CD4-positive, alpha-beta memory T cell (primary cell): ENCODE results near the gene MOB4. TPM values are rescaled to one million over a fixed set of nuclear protein-coding genes. Genes with fewer than 3 reads are reported as not detected.
A peak's percentile ranks its signal among the peaks of the same experiment; 100 is the strongest.

Experiments used
- CTCF ChIA-PET: fragments of 350-600 bp; sonication (Branson Sonifier 250); formaldehyde crosslinking; loops from one replicate; lab custom pipeline; 2021; ENCODE audit warnings: inconsistent platforms; ENCODE audit not compliant: partially characterized antibody; lab: Charles Lee
- POLR2A ChIA-PET: fragments of 350-600 bp; sonication (Branson Sonifier 250); formaldehyde crosslinking; loops from one replicate; lab custom pipeline; 2021; ENCODE audit not compliant: partially characterized antibody; lab: Charles Lee
- DNase-seq, 5 donors: peaks; one replicate each; pipeline versions ENCODE4 v3.0.0 to v3.0.0-alpha.2; 2020 to 2022; ENCODE audit warnings: mixed read lengths in 1 of 5
- H3K27ac ChIP-seq: one replicate; pipeline ENCODE4 v1.7.0; 2013; ENCODE audit warnings: low read depth, low read length
- H3K27me3 ChIP-seq: 2 replicates; pipeline ENCODE4 v1.7.0; 2013; ENCODE audit warnings: mild to moderate bottlenecking, low read length, moderate library complexity; ENCODE audit not compliant: insufficient read depth
- H3K36me3 ChIP-seq: 2 replicates; pipeline ENCODE4 v1.7.0; 2013; ENCODE audit warnings: mild to moderate bottlenecking, low read length, moderate library complexity; ENCODE audit not compliant: insufficient read depth
- H3K4me1 ChIP-seq: 2 replicates; pipeline ENCODE4 v1.7.0; 2013; ENCODE audit warnings: mild to moderate bottlenecking, low read length, moderate library complexity; ENCODE audit not compliant: insufficient read depth
- H3K4me3 ChIP-seq, 2 donors: one replicate each; pipeline ENCODE4 v1.7.0; 2013; ENCODE audit warnings: low read length in 2 of 2, mild to moderate bottlenecking in 1 of 2
- H3K9me3 ChIP-seq, 2 donors: one replicate each; pipeline ENCODE4 v1.7.0; 2013; ENCODE audit warnings: low read length in 2 of 2, control low read depth in 1 of 2; ENCODE audit not compliant: control insufficient read depth in 1 of 2
- H3K27ac Mint-ChIP-seq, 7 donors: one replicate each; pipeline ENCODE4 v1.8.0; 2020 to 2021; ENCODE audit warnings: mixed read lengths in 7 of 7, mild to moderate bottlenecking in 6 of 7, inconsistent platforms in 3 of 7, moderate library complexity in 3 of 7
- H3K27me3 Mint-ChIP-seq, 2 donors: one replicate each; pipeline ENCODE4 v1.8.0; 2020 to 2021; ENCODE audit warnings: mixed read lengths in 2 of 2
- H3K36me3 Mint-ChIP-seq, 2 donors: one replicate each; pipeline ENCODE4 v1.8.0; 2020 to 2021; ENCODE audit warnings: mixed read lengths in 2 of 2, inconsistent platforms in 1 of 2, mild to moderate bottlenecking in 1 of 2
- H3K4me1 Mint-ChIP-seq, 4 donors: one replicate each; pipeline ENCODE4 v1.8.0; 2020 to 2021; ENCODE audit warnings: mixed read lengths in 4 of 4, mild to moderate bottlenecking in 1 of 4
- H3K4me3 Mint-ChIP-seq, 8 donors: one replicate each; pipeline ENCODE4 v1.8.0; 2020 to 2021; ENCODE audit warnings: mixed read lengths in 8 of 8, mild to moderate bottlenecking in 7 of 8, moderate library complexity in 6 of 8, inconsistent platforms in 3 of 8
- H3K9me3 Mint-ChIP-seq, 8 donors: one replicate each; pipeline ENCODE4 v1.8.0; 2020 to 2021; ENCODE audit warnings: mixed read lengths in 8 of 8, mild to moderate bottlenecking in 5 of 8, inconsistent platforms in 3 of 8, moderate library complexity in 1 of 8
- intact Hi-C: fragments of 100-400 bp; cut with micrococcal nuclease; formaldehyde crosslinking; loops from one replicate; pipeline ENCODE4 v1.15.1; 2023
- polyA plus RNA-seq, 2 donors: library from polyadenylated mRNA; unstranded; fragments of 300-500 nt; fragmentation: Illumina TruSeq; gene quantifications; one replicate each; pipeline ENCODE4 v1.2.3, GENCODE V29; 2021
- total RNA-seq, 2 experiments: library from RNA; stranded (reverse); gene quantifications; one replicate each; pipeline ENCODE4 v1.2.3, GENCODE V29; 2021

MOB4 gene
- total and polyA plus RNA-seq, 4 experiments from 2014 or later, result 20.2 to 50.6 (median 25.9) TPM

DNA sequence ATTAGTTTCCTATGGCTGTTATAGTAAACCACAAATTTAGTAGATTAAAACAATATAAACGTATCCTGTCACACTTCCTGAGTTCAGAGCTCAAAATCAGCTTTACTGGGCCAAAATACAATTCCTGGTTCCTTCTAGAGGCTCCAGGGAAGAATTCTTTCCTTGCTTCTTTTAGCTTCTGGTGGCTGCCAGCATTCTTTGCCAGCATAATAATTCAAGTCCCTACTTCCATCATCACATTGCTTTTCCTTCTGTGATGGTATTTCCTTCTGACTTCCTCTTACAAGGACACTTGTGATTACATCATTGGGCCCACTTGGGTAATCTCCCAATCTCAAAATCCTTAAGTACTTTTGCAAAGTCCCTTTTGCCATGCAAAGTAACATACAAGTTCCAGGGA is 40.6 kb downstream of the MOB4 start:
- H3K4me3 ChIP-seq, result no peak overlapping the region
- H3K27ac Mint-ChIP-seq, result peak overlapping the region in 5 of 7 donors; percentile 3 to 84 (median 68)
- no peaks in the 10 kb centered on the region for H3K4me1 ChIP-seq
- peaks cover 23 to 32% of the 10 kb centered on the region in 2 donors for H3K36me3 Mint-ChIP-seq
- intact Hi-C loops, result no loop called here
- peaks cover 0 to 1% (median 0%) of the 10 kb centered on the region in 4 donors for H3K4me1 Mint-ChIP-seq
- H3K27me3 Mint-ChIP-seq, result no peaks in the 10 kb centered on the region
- DNase-seq, result no peak
- H3K36me3 ChIP-seq, result peaks cover 5% of the 10 kb centered on the region
- CTCF ChIA-PET, result no interaction called here
- POLR2A ChIA-PET, result no interaction called here
- no peak overlapping the region for H3K27ac ChIP-seq
- no peaks in the 10 kb centered on the region for H3K27me3 ChIP-seq
- H3K9me3 Mint-ChIP-seq, result no peaks in the 10 kb centered on the region
- H3K4me3 Mint-ChIP-seq, result no peak overlapping the region
- H3K9me3 ChIP-seq, result no peaks in the 10 kb centered on the region

DNA sequence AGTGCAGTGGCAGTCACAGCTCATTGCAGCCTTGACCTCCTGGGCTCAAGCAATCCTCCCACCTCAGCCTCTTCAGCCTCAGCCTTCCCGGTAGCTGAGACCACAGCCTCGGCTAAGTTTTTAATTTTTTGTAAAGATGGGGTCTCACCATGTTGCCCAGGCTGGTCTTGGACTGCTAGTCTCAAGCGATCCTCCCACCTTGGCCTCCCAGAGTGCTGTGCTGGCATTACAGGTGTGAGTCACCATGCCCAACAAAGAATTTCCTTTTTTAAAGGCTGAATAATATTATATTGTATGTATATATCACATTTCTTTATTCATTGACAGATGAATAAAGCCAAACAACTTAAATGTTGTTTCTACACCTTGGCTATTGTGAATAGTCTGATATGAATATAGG is 42.5 kb downstream of the MOB4 start:
- DNase-seq, result no peak
- H3K27ac ChIP-seq, result no peak overlapping the region
- no peak overlapping the region for H3K4me3 ChIP-seq
- peak overlapping the region in 1 of 7 donors; percentile 29 for H3K27ac Mint-ChIP-seq
- H3K4me1 ChIP-seq, result no peaks in the 10 kb centered on the region
- ChIA-PET CTCF (interaction anchor here (0.6 kb wide), 1 partner anchor 20 kb away, joined by 3 read pairs; no protein-coding TSS in a partner anchor), POLR2A (no interaction called here)
- peaks cover 0 to 1% (median 0%) of the 10 kb centered on the region in 4 donors for H3K4me1 Mint-ChIP-seq
- no peaks in the 10 kb centered on the region for H3K9me3 Mint-ChIP-seq
- intact Hi-C loops, result no loop called here
- peaks cover 16 to 20% of the 10 kb centered on the region in 2 donors for H3K36me3 Mint-ChIP-seq
- H3K27me3 Mint-ChIP-seq, result no peaks in the 10 kb centered on the region
- no peaks in the 10 kb centered on the region for H3K36me3 ChIP-seq
- no peaks in the 10 kb centered on the region for H3K27me3 ChIP-seq
- no peak overlapping the region for H3K4me3 Mint-ChIP-seq
- no peaks in the 10 kb centered on the region for H3K9me3 ChIP-seq

DNA sequence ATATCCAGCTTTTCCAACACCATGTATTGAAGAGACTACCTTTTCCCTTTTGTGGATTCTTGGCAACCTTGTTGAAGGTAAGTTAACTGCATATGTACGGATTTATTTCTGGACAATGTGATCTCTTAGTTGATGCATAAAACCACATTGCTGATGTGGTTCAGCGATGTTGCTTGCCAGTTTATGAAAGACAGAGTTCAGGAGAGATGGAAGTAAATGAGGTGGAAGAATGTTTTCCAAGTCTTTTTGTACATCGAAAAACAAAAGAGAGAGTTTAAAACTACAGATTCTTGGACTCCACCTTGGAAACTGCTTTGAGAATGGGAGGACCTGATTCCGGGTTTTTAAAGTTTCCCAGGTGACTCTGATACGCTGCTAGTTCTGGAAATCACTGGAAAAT is 43.8 kb downstream of the MOB4 start:
- no peaks in the 10 kb centered on the region for H3K4me1 ChIP-seq
- ChIA-PET CTCF (no interaction called here), POLR2A (no interaction called here)
- H3K4me3 Mint-ChIP-seq, result no peak overlapping the region
- no peak overlapping the region for H3K4me3 ChIP-seq
- no peaks in the 10 kb centered on the region for H3K27me3 Mint-ChIP-seq
- H3K4me1 Mint-ChIP-seq, result peaks cover 0 to 9% (median 2%) of the 10 kb centered on the region in 4 donors
- H3K36me3 ChIP-seq, result no peaks in the 10 kb centered on the region
- intact Hi-C loops, result no loop called here
- peaks cover 0 to 3% (median 0%) of the 10 kb centered on the region in 8 donors for H3K9me3 Mint-ChIP-seq
- H3K27ac Mint-ChIP-seq, result peak overlapping the region in 1 of 7 donors; percentile 62
- DNase-seq, result no peak
- H3K27ac ChIP-seq, result no peak overlapping the region
- H3K27me3 ChIP-seq, result no peaks in the 10 kb centered on the region
- peaks cover 22 to 26% of the 10 kb centered on the region in 2 donors for H3K36me3 Mint-ChIP-seq
- no peaks in the 10 kb centered on the region for H3K9me3 ChIP-seq

DNA sequence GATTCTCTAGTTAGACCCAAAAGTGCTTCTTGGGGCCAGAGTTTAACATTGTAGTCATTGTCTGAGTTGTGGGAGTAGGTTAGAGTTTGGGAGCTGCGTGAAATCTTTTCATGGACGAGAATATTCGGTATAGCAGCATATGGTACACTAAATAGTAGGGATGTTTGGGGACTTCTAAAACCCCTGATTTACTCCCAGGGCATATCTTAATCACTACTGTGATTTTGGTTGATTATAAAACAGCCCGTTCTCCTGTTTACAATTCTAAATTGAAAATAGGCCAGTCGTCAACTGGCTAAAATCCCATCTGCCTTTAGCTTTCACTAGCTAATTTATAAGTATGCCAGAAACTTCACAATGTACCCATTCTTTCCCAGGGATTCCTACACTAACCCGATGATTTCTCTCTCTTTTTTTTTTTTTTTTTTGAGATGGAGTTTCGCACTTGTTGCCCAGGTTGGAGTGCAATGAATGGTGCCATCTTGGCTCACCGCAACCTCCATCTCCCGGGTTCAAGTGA is 44.3 kb downstream of the MOB4 start:
- CTCF ChIA-PET, result interaction anchor here (0.7 kb wide), 1 partner anchor 712 kb away, joined by 3 read pairs; no protein-coding TSS in a partner anchor
- no peak overlapping the region for H3K4me3 ChIP-seq
- Mint-ChIP-seq H3K36me3 (peaks cover 22 to 31% of the 10 kb centered on the region in 2 donors), H3K4me1 (peaks cover 2 to 13% (median 3%) of the 10 kb centered on the region in 4 donors), H3K27ac (peak overlapping the region in 1 of 7 donors; percentile 61), H3K4me3 (no peak overlapping the region), H3K27me3 (no peaks in the 10 kb centered on the region), H3K9me3 (peaks cover 0 to 3% (median 0%) of the 10 kb centered on the region in 8 donors)
- H3K9me3 ChIP-seq, result no peaks in the 10 kb centered on the region
- no peak overlapping the region for H3K27ac ChIP-seq
- intact Hi-C loops, result no loop called here
- H3K27me3 ChIP-seq, result no peaks in the 10 kb centered on the region
- no peaks in the 10 kb centered on the region for H3K36me3 ChIP-seq
- no peak for DNase-seq
- POLR2A ChIA-PET, result no interaction called here
- H3K4me1 ChIP-seq, result no peaks in the 10 kb centered on the region

DNA sequence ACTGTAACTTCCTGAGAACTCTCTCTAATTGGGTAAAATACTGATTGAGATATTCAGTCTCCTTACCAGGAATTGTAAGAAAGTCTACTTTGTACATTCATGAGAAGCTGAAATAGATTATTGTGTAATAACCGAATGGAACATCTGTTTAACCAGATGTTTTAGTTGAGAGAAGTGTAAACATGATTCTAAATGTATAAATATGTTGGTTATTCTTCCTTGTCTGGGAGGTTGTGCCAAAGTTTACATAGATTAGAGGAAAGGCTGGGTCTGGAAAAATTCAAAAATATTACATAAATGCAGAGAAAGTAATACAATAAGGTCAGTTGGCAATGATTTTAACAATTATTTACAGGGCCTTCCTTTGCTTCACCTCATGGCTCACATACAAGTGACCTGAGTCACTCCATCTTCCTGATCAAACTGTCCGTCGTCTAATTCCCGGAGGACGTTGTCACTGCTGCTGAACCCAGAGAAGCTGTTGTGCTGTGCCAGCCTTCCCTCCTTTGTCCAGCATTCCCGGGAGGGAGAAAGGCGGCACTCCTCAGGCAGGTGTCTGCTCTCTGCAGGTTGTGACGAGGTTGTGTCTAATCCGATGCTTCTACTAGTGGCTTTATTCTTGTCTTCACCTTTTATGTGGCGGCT is 55.9 kb downstream of the MOB4 start:
- no peak overlapping the region for H3K27ac ChIP-seq
- no peak for DNase-seq
- intact Hi-C loops, result no loop called here
- CTCF ChIA-PET, result no interaction called here
- H3K36me3 Mint-ChIP-seq, result peaks cover 11 to 28% of the 10 kb centered on the region in 2 donors
- H3K27ac Mint-ChIP-seq, result peak overlapping the region in 1 of 7 donors; percentile 37
- H3K36me3 ChIP-seq, result no peaks in the 10 kb centered on the region
- no peak overlapping the region for H3K4me3 Mint-ChIP-seq
- no peaks in the 10 kb centered on the region for H3K9me3 ChIP-seq
- H3K27me3 ChIP-seq, result no peaks in the 10 kb centered on the region
- H3K4me1 ChIP-seq, result no peaks in the 10 kb centered on the region
- POLR2A ChIA-PET, result no interaction called here
- H3K4me3 ChIP-seq, result no peak overlapping the region
- no peaks in the 10 kb centered on the region for H3K4me1 Mint-ChIP-seq
- H3K9me3 Mint-ChIP-seq, result peaks cover 0 to 28% (median 20%) of the 10 kb centered on the region in 8 donors
- no peaks in the 10 kb centered on the region for H3K27me3 Mint-ChIP-seq

DNA sequence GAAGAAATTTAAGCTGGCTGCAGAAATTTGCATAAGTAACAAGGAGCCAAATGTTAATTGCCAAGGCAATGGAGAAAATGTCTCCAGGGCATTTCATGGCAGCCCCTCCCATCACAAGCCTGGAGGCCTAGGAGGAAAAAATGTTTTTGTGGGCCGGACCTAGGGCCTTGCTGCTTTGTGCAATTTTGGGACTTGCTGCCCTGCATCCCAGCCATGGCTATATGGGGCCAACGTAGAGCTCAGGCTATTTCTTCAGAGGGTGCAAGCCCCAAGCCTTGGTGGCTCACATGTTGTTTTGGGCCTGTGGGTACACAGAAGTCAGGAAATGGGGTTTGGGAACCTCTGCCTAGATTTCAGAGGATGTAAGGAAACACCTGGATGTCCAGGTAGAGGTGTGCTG is 57.7 kb downstream of the MOB4 start:
- ChIA-PET CTCF (no interaction called here), POLR2A (no interaction called here)
- Histone ChIP-seq H3K9me3 (no peaks in the 10 kb centered on the region), H3K36me3 (no peaks in the 10 kb centered on the region), H3K4me1 (no peaks in the 10 kb centered on the region), H3K27ac (no peak overlapping the region), H3K27me3 (no peaks in the 10 kb centered on the region), H3K4me3 (no peak overlapping the region)
- Mint-ChIP-seq H3K36me3 (peaks cover 8 to 22% of the 10 kb centered on the region in 2 donors), H3K4me1 (no peaks in the 10 kb centered on the region), H3K27me3 (no peaks in the 10 kb centered on the region), H3K27ac (no peak overlapping the region), H3K9me3 (peaks cover 0 to 28% (median 20%) of the 10 kb centered on the region in 8 donors), H3K4me3 (no peak overlapping the region)
- DNase-seq, result no peak
- intact Hi-C loops, result no loop called here

DNA sequence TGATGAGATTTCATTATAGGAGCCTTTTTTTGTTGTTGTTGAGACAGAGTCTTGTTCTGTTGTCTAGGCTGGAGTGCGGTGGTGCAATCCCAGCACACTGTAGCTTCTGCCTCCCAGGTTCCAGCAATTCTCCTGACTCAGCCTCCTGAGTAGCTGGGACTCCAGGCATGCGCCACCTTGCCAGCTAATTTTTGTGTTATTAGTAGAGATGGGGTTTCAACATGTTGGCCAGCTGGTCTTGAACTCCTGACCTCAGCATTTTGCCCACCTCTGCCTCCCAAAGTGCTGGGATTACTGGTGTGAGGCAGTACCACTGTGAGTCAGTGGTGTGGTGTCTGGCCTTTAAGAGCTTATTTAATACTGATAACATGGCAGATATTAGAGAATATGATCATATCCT is 60.1 kb downstream of the MOB4 start:
- Mint-ChIP-seq H3K4me1 (no peaks in the 10 kb centered on the region), H3K27me3 (no peaks in the 10 kb centered on the region), H3K9me3 (peaks cover 0 to 28% (median 20%) of the 10 kb centered on the region in 8 donors), H3K36me3 (peaks cover 2 to 17% of the 10 kb centered on the region in 2 donors), H3K27ac (no peak overlapping the region), H3K4me3 (no peak overlapping the region)
- ChIA-PET POLR2A (no interaction called here), CTCF (no interaction called here)
- no peaks in the 10 kb centered on the region for H3K36me3 ChIP-seq
- intact Hi-C loops, result no loop called here
- no peaks in the 10 kb centered on the region for H3K27me3 ChIP-seq
- no peaks in the 10 kb centered on the region for H3K9me3 ChIP-seq
- H3K4me3 ChIP-seq, result no peak overlapping the region
- no peaks in the 10 kb centered on the region for H3K4me1 ChIP-seq
- no peak overlapping the region for H3K27ac ChIP-seq
- no peak for DNase-seq
